Activated CD4-positive, alpha-beta T cell treated with anti-CD3 and anti-CD28 coated beads, Interleukin-2, amount 50 U/mL, for 4 hours (primary cell): Measurements from ENCODE around the gene NOXO1.
A peak's percentile ranks its signal among the peaks of the same experiment; 100 is the strongest.
"Not testable (repeated sequence)": the region's sequence is repeated elsewhere in the genome, so short reads cannot be mapped to it uniquely, and the experiment has no call there.

ENCODE experiments used
- DNase-seq, 2 experiments: peaks; one replicate each; pipeline ENCODE4 v3.0.0-alpha.2; 2020

The NOXO1 gene

DNA sequence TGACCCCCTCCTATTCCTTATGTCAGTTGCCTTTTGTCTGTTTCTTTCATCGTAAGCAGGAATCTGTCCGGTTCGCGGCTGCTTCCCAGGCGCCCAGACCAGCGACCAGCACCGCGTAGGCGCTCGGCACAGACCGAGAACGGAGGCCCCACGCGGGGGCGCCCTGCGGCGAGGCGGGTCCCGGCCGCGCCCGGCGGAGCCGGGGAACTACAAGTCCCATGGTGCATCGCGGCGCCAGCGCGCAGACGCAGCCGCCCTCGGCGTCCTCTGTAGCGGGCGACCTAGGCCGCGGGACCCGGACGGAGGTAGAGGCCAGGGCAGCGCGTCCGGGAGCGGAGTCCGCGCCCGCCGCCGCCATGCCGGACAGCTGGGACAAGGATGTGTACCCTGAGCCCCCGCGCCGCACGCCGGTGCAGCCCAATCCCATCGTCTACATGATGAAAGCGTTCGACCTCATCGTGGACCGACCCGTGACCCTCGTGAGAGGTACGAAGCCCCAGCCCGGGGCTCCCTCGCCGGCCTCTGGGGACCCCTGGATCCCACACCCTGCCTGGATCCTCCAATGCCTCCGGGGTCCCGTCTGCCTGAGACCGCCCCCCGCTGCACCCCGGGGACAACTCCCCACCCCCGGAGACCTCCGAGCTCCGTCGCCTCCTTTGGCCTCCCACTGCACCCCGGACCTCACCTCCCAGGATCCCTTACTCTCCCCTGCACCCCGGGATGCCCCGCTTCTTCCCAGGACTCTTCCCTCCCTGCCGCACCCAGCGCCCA is 21.8 kb downstream of the NOXO1 start, which contains the start of gene NDUFB10:
Gene NDUFB10, plus strand, starts transcription at position 270 of the 771 bp plus-strand sequence. Its CDS starts 87 bp downstream, at position 357.
- DNase-seq = peak; percentile 85 to 87

DNA sequence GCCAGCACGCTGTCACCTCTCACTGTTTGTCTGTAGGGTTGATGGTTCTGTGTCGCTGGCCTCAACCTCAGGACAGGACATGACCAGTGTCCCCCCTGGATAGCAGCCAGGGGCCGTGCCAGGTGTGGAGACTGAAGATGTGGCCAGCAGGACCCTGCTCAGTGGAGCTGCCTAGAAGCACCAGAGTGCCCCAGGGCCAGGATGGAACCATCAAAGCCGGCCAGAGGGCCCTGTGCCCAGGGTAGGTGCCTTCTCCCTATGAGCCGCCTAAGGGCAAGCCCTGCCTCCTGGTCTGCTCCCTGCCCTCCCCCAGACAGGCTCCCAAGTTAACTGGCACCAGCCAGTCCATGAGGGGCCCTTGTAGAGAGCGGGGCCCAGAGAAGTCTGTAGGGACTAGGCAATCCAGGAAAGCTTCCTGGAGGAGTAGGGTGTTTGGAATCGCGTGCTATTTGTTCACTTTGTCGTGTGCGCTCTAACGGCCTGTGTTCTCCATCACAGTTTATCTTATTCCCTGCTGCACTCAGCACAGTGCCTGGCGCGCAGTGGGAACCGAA is 22.5 kb downstream of the NOXO1 start:
- DNase-seq = no peak

DNA sequence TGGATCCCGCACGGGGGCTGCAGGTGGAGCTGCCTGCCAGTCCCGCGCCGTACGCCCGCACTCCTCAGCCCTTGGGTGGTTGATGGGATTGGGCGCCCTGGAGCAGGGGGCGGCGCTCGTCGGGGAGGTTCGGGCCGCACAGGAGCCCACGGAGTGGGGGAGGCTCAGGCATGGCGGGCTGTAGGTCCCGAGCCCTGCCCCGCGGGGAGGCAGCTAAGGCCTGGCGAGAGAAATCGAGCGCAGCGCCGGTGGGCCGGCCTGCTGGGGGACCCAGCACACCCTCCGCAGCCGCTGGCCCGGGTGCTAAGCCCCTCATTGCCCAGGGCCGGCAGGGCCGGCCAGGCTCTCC is 23.2 kb downstream of the NOXO1 start:
- DNase-seq = not testable (repeated sequence)

DNA sequence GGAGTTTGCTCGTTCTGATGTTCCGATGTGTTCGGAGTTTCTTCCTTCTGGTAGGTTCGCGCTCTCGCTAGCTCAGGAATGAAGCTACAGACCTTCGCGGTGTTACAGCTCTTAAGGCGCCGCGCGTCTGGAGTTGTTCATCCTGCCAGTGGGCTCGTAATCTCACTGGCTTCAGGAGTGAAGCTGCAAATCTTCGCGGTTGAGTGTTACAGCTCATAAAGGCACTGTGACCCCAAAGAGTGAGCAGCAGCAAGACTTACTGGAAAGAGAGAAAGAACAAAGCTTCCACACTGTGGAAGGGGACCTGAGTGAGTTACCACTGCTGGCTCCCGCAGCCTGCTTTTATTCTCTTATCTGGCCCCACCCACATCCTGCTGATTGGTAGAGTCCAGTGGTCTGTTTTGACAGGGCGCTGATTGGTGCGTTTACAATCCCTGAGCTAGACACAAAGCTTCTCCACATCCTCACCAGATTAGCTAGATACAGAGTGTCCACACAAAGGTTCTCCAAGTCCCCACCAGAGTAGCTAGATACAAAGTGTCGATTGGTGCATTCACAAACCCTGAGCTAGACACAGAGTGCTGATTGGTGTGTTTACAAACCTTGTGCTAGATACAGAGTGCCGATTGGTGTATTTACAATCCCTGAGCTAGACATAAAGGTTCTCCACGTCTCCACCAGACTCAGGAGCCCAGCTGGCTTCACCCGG is 23.7 kb downstream of the NOXO1 start:
- not testable (repeated sequence) for DNase-seq

DNA sequence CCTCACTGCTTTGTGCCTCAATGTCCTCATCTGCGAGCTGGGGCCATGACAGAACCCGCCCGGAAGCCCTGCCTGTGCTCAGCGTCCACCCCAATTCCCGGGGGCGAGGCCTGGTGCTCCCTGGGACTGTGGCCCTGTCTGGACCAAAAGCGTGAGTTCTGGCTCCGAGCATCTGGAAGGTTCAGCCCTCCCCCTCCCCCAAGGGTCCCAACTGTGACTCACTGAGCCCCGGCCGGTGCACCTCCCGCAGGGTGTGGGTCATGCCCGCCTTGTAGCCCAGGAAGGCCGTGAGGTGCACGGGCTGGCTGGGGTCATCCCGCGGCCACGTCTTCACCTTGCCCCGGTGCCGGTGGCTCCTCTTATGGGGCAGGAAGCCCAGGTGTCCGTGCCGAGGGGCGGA is 27.5 kb downstream of the NOXO1 start:
- no peak for DNase-seq

DNA sequence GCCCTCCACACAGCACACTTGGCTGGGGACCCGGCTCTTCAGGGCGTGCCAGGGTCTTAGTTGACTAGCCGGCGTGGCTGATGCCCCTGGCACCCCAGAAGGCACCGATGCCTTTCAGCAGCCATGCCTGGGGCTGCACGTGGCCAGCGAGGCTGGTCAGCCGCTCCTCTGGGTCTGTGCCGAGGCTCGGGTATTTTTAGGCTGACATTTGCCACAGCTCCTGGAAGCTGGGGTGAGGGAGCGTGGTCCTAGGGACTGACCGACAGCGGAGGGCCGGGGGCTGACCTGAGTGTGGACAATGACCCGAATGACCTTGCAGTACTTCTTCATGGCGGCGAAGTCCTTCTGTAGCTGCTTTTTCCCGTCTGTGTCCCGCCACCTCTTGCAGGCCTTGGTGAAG is 30.7 kb downstream of the NOXO1 start:
- no peak for DNase-seq

DNA sequence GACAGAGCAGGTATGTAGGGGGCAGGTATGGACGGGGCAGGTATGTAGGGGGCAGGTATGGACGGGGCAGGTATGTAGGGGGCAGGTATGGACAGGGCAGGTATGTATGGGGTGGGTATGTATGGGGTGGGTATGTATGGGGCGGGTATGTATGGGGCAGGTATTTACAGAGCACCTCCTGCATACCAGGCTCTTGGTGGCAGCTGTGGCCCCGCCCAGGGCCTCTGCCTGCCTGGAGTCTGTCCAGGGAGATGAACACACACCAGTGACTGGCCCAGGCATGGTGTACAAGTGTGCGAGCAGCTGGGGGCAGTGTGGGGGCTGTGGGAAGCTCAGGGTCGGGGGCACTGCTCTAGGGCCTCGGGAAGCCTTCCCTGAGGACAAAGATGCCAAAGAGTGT is 31.2 kb downstream of the NOXO1 start:
- DNase-seq = no peak

DNA sequence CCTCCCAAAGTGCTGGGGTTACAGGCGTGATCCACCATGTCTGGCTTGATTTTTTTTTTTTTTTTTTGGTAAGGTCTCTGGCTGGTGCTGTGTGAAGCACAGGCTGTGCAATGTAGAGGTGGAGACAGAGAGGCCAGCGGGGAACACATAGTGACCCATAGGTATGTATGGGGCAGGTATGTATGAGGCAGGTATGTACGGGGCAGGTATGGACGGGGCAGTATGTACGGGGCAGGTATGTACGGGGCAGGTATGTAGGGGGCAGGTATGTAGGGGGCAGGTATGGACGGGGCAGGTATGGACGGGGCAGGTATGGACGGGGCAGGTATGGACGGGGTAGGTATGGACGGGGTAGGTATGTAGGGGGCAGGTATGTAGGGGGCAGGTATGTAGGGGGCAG is 31.8 kb downstream of the NOXO1 start:
- DNase-seq = no peak

DNA sequence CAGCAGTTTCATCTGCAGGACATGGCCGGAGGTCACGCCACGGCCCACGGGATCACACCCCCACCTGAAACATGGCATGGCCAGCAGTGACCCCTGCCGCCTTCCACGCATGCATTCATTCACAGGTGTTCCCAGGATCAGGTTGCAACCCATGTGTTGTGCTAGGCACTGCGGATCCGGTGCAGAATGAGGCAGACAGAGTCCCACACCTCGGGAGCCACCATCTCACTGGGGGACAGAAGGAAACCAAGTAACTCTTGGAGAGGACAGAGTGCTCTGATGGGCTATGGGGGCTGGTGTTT is 33.9 kb downstream of the NOXO1 start:
- no peak for DNase-seq

DNA sequence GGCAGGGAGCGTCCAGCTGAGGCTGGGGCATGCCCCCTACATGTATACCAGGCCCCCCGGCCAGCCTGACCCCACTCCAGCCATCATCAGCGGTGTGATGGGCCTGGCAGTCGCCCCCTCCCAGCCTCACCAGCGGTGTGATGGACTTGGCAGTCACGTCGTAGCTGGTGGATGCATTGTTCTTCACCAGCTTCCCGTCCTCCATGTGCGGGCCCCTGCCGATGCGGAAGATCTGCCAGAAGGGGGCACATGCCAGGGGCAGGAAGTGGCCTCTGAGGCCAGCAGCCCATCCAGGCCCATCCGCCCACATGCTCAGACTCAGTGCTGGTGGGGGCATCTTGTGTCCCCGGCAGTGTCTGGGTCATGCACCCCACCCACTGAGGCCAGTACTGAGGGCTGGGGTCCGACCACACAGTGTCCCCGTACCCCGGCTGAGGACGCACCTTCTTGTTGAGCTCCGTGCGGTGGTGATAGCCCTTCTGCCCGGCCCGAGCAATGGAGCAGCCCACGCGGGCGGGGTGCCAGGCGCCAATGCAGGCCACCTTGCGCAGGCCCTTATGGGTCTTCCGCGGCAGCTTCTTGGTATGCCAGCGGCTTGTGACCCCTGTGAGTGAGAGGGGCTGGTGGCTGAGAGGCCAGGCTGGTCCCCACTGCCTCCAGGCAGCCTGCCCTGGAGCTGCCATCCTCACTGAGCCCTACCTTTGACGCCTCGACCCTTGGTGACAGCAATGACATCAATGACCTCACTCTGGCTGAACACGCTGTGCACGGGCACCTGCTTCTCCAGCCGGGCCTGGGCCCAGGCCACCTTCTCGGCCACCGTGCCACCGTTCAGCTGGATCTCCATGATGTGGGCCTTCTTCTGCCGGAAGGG is 34.5 kb downstream of the NOXO1 start:
- no peak for DNase-seq

DNA sequence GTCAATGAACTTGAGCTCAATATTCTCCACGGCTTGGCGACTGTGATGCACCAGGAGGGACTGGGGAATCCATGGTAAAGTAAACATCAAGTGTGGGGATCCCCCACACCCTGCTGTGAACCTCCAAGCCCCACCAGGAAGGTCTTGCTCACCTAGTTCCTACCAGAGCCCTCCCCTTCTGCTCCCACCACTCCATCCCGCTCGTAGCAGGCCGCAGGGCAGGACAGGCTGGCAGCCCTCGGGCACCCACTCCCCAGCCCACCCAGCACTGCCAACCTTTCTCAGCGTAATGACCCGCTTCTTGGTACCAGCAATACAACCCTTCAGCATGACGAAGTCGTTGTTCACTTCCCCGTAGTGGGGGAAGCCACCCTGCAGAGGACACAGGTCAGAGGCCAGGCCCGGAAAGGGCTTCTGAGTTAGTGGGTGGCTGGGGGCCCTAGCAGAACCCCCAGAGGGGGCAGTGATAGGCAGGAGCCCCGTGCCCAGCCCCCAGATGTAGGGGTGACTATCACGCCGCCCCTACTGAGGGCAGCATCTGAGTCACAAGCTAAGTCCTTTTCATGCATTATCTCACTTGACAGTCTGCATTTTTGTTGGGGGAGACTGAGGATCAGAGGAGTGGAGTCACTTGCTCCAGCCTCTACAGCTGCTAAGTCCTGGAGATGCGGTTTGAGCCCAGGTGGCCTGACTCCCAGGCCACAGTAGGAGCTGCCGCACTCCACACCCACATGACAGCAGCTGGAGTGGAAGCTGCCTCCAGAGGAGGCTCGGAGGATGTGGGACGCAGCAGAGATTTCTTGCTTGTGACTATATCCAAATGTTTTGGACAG is 35.5 kb downstream of the NOXO1 start:
- no peak for DNase-seq

DNA sequence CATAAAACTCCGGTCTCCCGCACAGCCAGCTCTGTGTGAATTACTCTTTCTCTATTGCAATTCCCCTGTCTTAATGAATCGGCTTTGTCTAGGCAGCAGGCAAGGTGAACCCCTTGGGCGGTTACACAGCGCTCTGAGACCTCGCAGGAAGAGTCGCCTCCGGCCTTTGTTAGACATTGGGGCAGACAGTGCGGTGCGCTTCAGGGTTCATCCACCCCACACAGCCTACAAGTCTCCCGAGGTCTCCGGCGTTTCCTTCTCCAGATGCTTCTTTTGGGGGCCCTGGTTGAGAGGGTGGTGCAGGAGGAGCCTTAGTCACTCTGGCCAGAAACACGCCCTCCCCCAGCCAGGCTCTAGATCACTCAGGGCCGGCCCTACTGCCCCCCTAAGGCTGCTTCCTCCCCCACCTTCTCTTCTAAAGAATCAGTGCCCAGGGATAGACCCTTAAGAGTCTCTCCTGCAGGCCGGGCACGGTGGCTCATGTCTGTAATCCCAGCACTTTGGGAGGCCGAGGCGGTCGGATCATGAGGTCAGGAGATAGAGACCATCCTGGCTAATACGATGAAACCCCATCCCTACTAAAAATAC is 36.6 kb downstream of the NOXO1 start:
- no peak for DNase-seq

DNA sequence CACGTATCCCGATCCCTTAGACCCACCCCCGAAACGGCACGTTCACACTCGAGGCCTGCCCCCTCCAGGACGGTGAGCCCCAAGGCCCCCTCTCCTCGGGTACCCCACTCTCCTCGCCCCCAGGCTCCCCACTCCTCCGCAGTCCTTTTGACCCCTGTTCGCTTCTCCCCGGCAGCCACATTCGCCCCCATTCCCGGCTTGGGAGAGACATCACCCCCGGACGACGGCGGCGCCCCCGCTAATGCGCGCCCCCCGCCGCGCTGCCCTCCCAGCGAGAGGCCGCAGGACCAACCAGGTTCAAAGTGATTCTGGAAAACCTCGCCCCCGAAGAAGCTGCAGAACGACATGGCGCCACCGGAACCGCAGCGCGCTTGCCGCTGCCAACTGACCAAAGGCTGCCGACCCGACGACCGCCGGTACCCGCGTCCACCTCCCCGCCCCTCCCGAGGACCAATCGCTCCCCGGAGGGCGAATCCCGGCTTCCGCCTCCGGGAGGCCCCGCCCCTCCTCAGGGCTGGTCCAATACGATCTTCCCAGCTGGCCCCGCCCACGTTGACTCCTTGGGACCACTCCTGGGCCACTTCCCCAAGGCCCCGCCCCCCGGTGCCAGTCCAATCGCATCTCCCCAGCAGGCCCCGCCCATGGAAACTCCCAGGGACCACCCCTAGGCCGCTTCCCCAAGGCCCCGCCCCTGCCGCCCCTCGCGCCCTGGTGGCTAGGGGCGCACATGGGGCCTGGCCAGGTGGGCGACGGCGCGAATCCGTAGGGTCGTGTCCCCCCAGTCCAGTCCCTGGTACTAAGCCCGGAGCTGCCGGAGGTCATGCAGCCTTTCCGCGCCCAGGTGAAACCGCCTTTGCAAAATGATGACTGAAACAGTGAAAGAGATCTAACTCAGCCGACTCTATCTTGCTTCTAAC is 38.2 kb downstream of the NOXO1 start, which contains the start of gene MSRB1:
Gene MSRB1, minus strand, starts transcription at position 390 of the 917 bp plus-strand sequence. Its CDS starts 43 bp downstream, at position 347.
- DNase-seq = peak; percentile 98 to 99

DNA sequence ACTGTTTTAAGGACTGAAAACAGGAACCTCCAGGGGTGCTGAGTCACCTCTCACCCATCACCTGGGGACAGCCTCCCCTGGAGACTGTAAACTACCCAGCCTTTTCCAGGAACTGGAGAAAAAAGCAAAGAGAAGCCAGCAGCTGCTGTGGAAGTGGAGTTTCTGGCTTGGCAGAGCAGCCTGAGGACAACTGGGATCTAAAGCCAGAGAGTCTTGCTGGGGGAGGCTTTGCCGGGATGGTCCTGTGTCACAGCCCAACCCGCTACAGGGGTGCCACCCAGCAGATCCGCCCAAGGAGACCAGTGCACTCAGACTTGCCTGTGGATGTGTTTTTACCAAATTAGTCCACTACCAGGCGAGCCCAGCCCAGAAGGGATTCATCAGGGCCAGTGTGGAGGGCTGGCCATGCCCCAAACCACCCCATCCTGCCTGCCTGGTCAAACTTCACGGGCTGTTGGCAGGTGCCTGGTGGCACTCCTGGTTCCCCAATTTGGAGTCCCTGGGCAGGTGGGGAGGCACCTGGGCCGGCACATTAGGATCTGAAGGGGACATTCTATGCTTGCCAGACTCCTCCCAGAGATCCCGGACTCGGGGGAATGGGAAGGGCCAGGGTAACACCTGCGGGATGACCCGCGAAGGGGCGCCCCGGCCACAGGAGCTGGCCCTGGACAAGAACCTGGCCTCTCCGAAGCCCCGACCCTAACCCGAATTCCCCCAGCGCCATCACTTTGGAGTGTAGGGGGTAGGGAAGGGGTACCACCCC is 39.0 kb downstream of the NOXO1 start:
- no peak for DNase-seq

DNA sequence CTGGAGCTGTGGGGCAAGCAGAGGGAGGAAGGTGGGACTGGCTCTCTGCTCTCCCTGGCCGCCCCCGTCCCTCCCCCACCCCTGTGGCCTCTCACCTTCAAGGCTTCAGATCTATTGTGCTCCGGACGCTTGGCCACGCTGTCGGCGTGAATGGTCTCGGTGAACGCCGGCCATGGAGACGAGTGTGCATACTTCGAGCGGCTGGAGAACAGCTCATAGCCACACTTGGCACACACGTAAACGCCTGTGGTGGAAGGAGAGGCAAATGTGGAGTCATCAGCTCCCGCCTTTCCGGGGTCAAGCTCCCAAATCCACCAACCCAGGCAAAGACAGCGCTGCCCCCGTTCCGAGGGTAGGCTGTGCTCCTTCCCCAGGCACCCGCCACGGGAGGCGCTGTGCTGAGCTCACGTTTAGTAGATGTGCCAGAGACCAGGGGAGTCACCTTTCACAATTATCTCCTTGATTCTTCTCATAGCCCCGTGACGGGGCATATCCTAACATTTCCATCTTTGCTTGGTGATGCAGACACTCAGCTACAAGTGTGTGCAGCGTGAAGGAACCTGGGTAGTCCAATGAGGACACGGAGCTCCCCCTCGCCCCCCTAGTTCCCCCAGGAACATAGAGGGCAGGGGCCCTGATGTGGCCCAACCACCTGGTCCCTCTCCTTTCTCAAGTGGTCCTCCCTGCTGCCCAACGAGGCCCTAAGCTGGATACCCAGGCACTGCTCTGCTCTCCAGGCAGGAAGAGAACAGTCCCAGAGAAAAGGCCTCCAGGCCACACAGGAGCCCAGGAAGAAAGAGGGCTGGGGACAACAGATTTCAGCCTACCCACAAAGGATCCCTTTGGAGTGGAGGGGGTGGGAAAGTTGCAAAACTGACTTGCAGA is 39.9 kb downstream of the NOXO1 start:
- DNase-seq = no peak

DNA sequence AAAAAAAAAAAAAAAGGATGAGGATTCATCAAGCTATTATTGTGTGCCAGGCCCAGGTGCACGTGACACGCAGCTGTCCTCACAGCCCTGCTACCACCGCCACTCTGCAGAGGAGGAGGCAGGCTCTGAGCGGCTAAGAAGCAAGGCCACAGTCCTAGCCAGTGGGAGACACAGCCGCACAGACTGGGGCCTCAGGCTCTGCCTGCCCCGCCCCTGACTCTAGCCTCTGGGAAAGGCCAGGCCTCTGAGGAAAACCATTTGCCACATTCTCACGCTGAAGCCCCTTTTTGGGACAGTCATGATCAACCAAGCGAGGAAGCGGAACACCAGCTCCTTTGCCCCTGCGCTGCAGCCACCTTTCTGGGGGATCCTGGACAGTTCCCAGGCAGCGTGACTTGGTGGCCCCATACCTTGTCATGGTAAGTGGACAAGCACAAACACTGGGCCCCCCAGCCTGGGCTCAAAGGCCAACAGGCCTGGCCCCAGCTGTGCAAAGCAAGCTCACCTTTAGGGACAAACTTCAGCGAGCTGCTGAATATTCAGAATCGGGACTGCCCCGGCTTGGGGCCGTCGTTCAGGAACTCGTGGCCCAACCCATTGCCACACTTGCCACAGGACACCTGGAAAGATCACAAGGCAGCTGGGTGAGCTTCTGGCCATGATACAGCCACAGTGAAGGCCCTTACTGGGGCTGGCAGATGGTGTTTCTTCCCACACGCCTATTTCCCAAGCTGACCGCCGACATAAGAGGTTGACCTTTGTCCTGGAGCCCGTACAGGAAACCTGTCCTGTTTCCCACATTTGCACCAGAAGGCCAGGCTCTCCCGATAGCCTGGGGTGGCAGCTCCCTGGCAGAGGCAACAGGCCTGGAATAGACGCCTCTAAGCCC is 40.8 kb downstream of the NOXO1 start:
- no peak for DNase-seq

DNA sequence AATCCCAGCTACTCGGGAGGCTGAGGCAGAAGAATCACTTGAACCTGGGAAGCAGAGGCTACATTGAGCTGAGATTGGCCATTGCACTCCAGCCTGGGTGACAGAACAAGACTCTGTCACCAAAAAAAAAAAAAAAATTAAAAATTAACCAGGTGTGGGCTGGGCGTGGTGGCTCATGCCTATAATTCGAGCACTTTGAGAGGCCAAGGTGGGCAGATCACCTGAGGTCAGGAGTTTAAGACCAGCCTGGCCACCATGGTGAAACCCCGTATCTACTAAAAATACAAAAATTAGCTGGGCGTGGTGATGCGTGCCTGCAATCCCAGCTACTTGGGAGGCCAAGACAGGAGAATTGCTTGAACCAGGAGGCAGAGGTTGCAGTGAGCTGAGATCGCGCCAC is 41.4 kb downstream of the NOXO1 start:
- not testable (repeated sequence) for DNase-seq

DNA sequence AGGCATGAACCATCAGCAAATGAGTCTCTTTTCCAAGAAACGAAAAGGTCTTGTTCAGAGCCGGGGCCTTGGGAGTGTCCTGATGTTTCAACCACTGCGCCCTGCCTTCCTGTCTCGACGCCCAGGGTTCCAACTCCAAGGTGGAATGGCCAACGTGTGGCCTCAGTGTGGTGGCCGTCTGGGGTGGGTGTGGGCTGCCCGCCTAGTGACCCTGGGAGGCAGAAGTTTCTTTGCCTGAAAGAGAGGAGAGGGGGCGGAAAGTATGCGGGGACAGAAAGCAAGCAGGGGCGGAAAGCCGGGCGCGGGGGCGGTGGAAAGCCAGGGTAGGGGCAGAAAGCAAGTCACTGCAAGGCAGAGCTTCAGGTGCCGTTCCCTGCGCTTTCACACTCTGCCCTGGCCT is 42.4 kb downstream of the NOXO1 start:
- no peak for DNase-seq
